HEK293 (cell line): ENCODE results near the gene BIN1.

Source experiments
- CTCF ChIA-PET: fragments of 350-600 bp; formaldehyde crosslinking; extraction: SDS; loops from one replicate; lab custom pipeline; 2021; ENCODE audit warnings: antibody characterized with exemption; lab: Yijun Ruan, JAX
- POLR2A ChIA-PET: fragments of 300-600 bp; formaldehyde crosslinking; extraction: SDS; loops from one replicate; lab custom pipeline; 2020; ENCODE audit warnings: antibody characterized with exemption, inconsistent platforms; lab: Yijun Ruan, JAX
- H3K27ac ChIP-seq: fragments of 200-500 bp; sonication (Bioruptor generic); 2 replicates; pipeline ENCODE4 v1.5.1; 2014; ENCODE audit warnings: low read depth, low read length, control low read depth, inconsistent platforms; ENCODE audit errors: extremely low read depth
- H3K36me3 ChIP-seq, 2 experiments: fragments of 200-500 bp in 1 of 2; sonication (Bioruptor generic) in 1 of 2; 1 replicate in 1 of 2; 2 replicates in 1 of 2; pipeline ENCODE4 v1.5.1; 2014 to 2017; ENCODE audit warnings: inconsistent platforms in 2 of 2, low read length in 2 of 2; ENCODE audit not compliant: control insufficient read depth in 2 of 2, insufficient read depth in 1 of 2
- H3K4me1 ChIP-seq: fragments of 200-500 bp; sonication (Bioruptor generic); 2 replicates; pipeline ENCODE4 v1.5.1; 2014; ENCODE audit warnings: mild to moderate bottlenecking, low read length, inconsistent platforms; ENCODE audit not compliant: control insufficient read depth, insufficient read depth
- H3K4me3 ChIP-seq: 2 replicates; pipeline ENCODE4 v1.5.1; 2011; ENCODE audit warnings: low read depth, mild to moderate bottlenecking, control low read depth, low read length, moderate library complexity
- H3K9me3 ChIP-seq: fragments of 200-500 bp; sonication (Bioruptor generic); 2 replicates; pipeline ENCODE4 v1.5.1; 2014; ENCODE audit warnings: low read depth, low read length, inconsistent platforms; ENCODE audit not compliant: control insufficient read depth, insufficient read depth
- HOXC10 ChIP-seq: sonication (generic); formaldehyde crosslinking; IDR thresholded peaks from 2 replicates; pipeline ENCODE4 v1.8.1; 2023; ENCODE audit warnings: mild to moderate bottlenecking, missing genetic modification reagents
- HOXD13 ChIP-seq: sonication (generic); formaldehyde crosslinking; IDR thresholded peaks from 2 replicates; pipeline ENCODE4 v1.8.0; 2022; ENCODE audit warnings: missing genetic modification reagents, borderline replicate concordance
- MEIS1 ChIP-seq: sonication (generic); formaldehyde crosslinking; IDR thresholded peaks from 2 replicates; pipeline ENCODE4 v1.8.1; 2022; ENCODE audit warnings: missing genetic modification reagents, mild to moderate bottlenecking, borderline replicate concordance
- TRIM28 ChIP-seq: IDR thresholded peaks from 2 replicates; pipeline ENCODE4 v1.6.1; 2011; ENCODE audit warnings: low read length, control low read depth, borderline replicate concordance
- ZBTB49 ChIP-seq: fragments of 450-650 bp; formaldehyde crosslinking; IDR thresholded peaks from 2 replicates; pipeline ENCODE4 v1.5.1; 2016; ENCODE audit warnings: missing biosample characterization, missing genetic modification characterization, low read depth
- ZFP3 ChIP-seq: fragments of 450-650 bp; formaldehyde crosslinking; IDR thresholded peaks from 2 replicates; pipeline ENCODE4 v1.5.1; 2016; ENCODE audit warnings: low read depth, missing biosample characterization, missing genetic modification characterization
- ZFP41 ChIP-seq: fragments of 450-650 bp; formaldehyde crosslinking; IDR thresholded peaks from 2 replicates; pipeline ENCODE4 v1.5.1; 2016; ENCODE audit warnings: missing biosample characterization, missing genetic modification characterization, borderline replicate concordance
- ZNF114 ChIP-seq: fragments of 450-650 bp; formaldehyde crosslinking; IDR thresholded peaks from 2 replicates; pipeline ENCODE4 v1.5.0; 2017; ENCODE audit warnings: missing biosample characterization, missing genetic modification characterization
- ZNF121 ChIP-seq: fragments of 450-650 bp; formaldehyde crosslinking; IDR thresholded peaks from 2 replicates; pipeline ENCODE4 v1.5.1; 2016; ENCODE audit warnings: missing biosample characterization, missing genetic modification characterization
- ZNF132 ChIP-seq: fragments of 450-650 bp; formaldehyde crosslinking; IDR thresholded peaks from 2 replicates; pipeline ENCODE4 v1.5.1; 2017; ENCODE audit warnings: missing biosample characterization, missing genetic modification characterization, borderline replicate concordance
- ZNF138 ChIP-seq: fragments of 450-650 bp; formaldehyde crosslinking; IDR thresholded peaks from 2 replicates; pipeline ENCODE4 v1.5.1; 2016; ENCODE audit warnings: missing biosample characterization, missing genetic modification characterization, borderline replicate concordance
- ZNF146 ChIP-seq: fragments of 450-650 bp; formaldehyde crosslinking; IDR thresholded peaks from 2 replicates; pipeline ENCODE4 v1.5.1; 2016; ENCODE audit warnings: missing biosample characterization, missing genetic modification characterization
- ZNF174 ChIP-seq: fragments of 450-650 bp; formaldehyde crosslinking; IDR thresholded peaks from 2 replicates; pipeline ENCODE4 v1.5.0; 2017; ENCODE audit warnings: missing biosample characterization, mild to moderate bottlenecking, missing genetic modification characterization
- ZNF175 ChIP-seq: fragments of 450-650 bp; formaldehyde crosslinking; IDR thresholded peaks from 2 replicates; pipeline ENCODE4 v1.5.1; 2016; ENCODE audit warnings: missing biosample characterization, missing genetic modification characterization
- ZNF274 ChIP-seq, 2 experiments: fragments of 200-500 bp in 1 of 2; fragments of 450-650 bp in 1 of 2; sonication (Bioruptor generic) in 1 of 2; formaldehyde crosslinking in 1 of 2; IDR thresholded peaks; 2 replicates each; pipeline versions ENCODE4 v1.5.1 to v1.6.1; 2014 to 2016; ENCODE audit warnings: borderline replicate concordance in 1 of 2, inconsistent platforms in 1 of 2, low read length in 1 of 2, missing biosample characterization in 1 of 2, missing genetic modification characterization in 1 of 2
- ZNF416 ChIP-seq: fragments of 450-650 bp; formaldehyde crosslinking; IDR thresholded peaks from 2 replicates; pipeline ENCODE4 v1.5.1; 2016; ENCODE audit warnings: missing biosample characterization, missing genetic modification characterization
- ZNF514 ChIP-seq: fragments of 450-650 bp; formaldehyde crosslinking; IDR thresholded peaks from 2 replicates; pipeline ENCODE4 v1.5.1; 2016; ENCODE audit warnings: missing biosample characterization, missing genetic modification characterization
- ZNF549 ChIP-seq: fragments of 450-650 bp; IDR thresholded peaks from 2 replicates; pipeline ENCODE4 v1.5.1; 2018; ENCODE audit warnings: missing biosample characterization, missing genetic modification characterization, mild to moderate bottlenecking, inconsistent platforms, moderate library complexity
- ZNF664 ChIP-seq: fragments of 450-650 bp; formaldehyde crosslinking; IDR thresholded peaks from 2 replicates; pipeline ENCODE4 v1.5.1; 2016; ENCODE audit warnings: missing biosample characterization, missing genetic modification characterization
- ZNF692 ChIP-seq: fragments of 450-650 bp; formaldehyde crosslinking; IDR thresholded peaks from 2 replicates; pipeline ENCODE4 v1.5.1; 2016; ENCODE audit warnings: missing biosample characterization, missing genetic modification characterization
- ZNF791 ChIP-seq: fragments of 450-650 bp; formaldehyde crosslinking; IDR thresholded peaks from 2 replicates; pipeline ENCODE4 v1.5.1; 2016; ENCODE audit warnings: missing biosample characterization, missing genetic modification characterization
- TF ChIP-seq, protein P1 (sequence below): fragments of 450-650 bp; formaldehyde crosslinking; IDR thresholded peaks from 2 replicates; pipeline ENCODE4 v1.5.1; 2016; ENCODE audit warnings: missing biosample characterization, missing genetic modification characterization
- TF ChIP-seq, protein P2 (sequence below): fragments of 450-650 bp; formaldehyde crosslinking; IDR thresholded peaks from 2 replicates; pipeline ENCODE4 v1.5.1; 2016; ENCODE audit warnings: missing biosample characterization, missing genetic modification characterization, borderline replicate concordance

The BIN1 gene

DNA sequence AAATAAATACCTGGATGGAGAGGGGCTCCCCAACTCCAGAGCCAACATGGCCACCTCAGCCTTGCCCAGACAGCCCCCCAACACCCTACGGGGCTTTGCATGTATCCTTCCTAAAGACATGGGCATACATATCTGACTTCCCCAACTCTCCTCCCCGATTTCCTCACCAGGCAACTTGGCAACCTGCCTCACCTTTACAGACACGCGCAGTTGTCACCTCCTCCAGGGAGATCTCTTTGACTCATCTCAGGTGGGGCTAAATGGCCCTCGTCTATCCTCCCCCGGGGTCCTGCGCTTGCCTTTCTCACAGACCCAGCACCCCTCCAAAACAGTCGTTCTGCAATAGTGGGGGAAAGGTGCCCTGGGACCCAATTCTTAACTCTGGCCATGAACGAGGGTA lies 10.6 kb upstream of the BIN1 start:
- no peak overlapping the region for H3K4me3 ChIP-seq
- POLR2A ChIA-PET: no interaction called here

DNA sequence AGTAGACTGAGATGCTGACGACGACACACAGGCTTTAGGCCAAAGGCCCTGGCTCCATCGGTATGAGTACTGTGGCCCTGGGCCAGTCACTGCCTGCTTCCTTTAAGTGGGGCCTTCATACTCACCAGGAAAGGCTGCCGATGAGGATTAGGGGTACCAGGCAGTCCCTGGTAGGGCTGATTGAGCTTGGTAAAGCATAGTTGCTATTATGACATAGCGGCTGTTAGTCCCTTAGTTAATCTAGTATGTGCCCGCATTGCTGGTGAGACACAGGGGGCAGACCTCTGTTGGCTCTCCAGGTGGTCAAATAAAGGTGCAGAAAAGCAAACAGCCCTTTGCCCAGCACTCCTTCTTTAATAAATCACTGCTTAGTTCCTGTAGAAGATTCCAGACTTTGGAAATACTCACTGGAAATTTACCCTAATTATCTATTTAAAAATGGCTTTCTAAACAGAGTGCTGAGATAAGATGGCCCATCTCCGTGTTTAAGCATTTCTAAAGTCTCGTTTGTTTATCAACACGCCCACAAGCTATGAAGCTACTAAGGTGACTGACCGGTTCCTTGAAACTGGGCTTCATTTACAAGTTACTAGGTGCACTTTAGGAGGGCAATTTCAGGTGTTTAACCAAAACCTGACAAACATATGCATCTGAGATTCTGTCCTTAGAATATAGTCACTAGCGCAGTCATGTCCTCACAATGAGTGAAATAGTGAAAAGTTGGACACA lies 8.7 kb upstream of the BIN1 start:
- Histone ChIP-seq H3K4me3 (no peak overlapping the region), H3K27ac (no peak overlapping the region), H3K36me3 (no peaks in the 10 kb centered on the region), H3K4me1 (no peaks in the 10 kb centered on the region), H3K9me3 (no peaks in the 10 kb centered on the region)
- ChIA-PET CTCF (no interaction called here), POLR2A (no interaction called here)
- TF ChIP-seq ZNF791 (no peak), ZBTB49 (tag by site-specific recombination) (no peak), ZFP3 (tag by site-specific recombination) (no peak), ZNF692 (no peak), ZNF514 (tag by site-specific recombination) (no peak), ZNF274 (IDR thresholded peaks at IDR 0.05; ENCODE audit: low read length) (no peak), ZNF274 (tag by site-specific recombination; IDR thresholded peaks at IDR 0.05; ENCODE audit: borderline replicate concordance) (no peak), MEIS1 (CRISPR knock-in tag) (no peak), ZFP41 (tag by site-specific recombination) (no peak), ZNF114 (tag by site-specific recombination) (no peak), ZNF174 (tag by site-specific recombination) (no peak), ZNF416 (tag by site-specific recombination) (no peak), HOXC10 (CRISPR knock-in tag) (no peak), ZNF121 (tag by site-specific recombination) (no peak)
- TF ChIP-seq, protein P1, sequence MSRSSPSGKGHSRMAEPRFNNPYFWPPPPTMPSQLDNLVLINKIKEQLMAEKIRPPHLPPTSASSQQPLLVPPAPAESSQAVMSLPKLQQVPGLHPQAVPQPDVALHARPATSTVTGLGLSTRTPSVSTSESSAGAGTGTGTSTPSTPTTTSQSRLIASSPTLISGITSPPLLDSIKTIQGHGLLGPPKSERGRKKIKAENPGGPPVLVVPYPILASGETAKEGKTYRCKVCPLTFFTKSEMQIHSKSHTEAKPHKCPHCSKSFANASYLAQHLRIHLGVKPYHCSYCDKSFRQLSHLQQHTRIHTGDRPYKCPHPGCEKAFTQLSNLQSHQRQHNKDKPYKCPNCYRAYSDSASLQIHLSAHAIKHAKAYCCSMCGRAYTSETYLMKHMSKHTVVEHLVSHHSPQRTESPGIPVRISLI (tag by site-specific recombination): no peak
- TF ChIP-seq, protein P2, sequence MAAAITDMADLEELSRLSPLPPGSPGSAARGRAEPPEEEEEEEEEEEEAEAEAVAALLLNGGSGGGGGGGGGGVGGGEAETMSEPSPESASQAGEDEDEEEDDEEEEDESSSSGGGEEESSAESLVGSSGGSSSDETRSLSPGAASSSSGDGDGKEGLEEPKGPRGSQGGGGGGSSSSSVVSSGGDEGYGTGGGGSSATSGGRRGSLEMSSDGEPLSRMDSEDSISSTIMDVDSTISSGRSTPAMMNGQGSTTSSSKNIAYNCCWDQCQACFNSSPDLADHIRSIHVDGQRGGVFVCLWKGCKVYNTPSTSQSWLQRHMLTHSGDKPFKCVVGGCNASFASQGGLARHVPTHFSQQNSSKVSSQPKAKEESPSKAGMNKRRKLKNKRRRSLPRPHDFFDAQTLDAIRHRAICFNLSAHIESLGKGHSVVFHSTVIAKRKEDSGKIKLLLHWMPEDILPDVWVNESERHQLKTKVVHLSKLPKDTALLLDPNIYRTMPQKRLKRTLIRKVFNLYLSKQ (tag by site-specific recombination): no peak
- TF ChIP-seq, all 188 proteins: peak for 0

More for the DNA sequence above, 10.6 kb upstream of the BIN1 start:
- H3K4me1 ChIP-seq: no peaks in the 10 kb centered on the region
- CTCF ChIA-PET: no interaction called here
- H3K9me3 ChIP-seq: no peaks in the 10 kb centered on the region
- no peak for TF ChIP-seq ZNF146 (tag by site-specific recombination)
- TF ChIP-seq ZNF175: no peak
- TF ChIP-seq ZNF664 (tag by site-specific recombination): no peak
- no peak for TF ChIP-seq ZNF138
- TF ChIP-seq ZNF132 (tag by site-specific recombination): no peak
- TF ChIP-seq TRIM28: no peak
- no peak for TF ChIP-seq ZNF549
- no peak for TF ChIP-seq HOXD13
- H3K36me3 ChIP-seq: no peaks in the 10 kb centered on the region
- H3K27ac ChIP-seq: no peak overlapping the region
